ENCODE results near the gene ZNF225. TPM values are rescaled to one million over a fixed set of nuclear protein-coding genes. Genes with fewer than 3 reads are reported as not detected.
"Not testable (repeated sequence)": the region's sequence is repeated elsewhere in the genome, so short reads cannot be mapped to it uniquely, and the experiment has no call there.

ZNF225 gene
- total and polyA plus RNA-seq, 4 donors: 1.4 to 9.8 (median 2.5) TPM

DNA sequence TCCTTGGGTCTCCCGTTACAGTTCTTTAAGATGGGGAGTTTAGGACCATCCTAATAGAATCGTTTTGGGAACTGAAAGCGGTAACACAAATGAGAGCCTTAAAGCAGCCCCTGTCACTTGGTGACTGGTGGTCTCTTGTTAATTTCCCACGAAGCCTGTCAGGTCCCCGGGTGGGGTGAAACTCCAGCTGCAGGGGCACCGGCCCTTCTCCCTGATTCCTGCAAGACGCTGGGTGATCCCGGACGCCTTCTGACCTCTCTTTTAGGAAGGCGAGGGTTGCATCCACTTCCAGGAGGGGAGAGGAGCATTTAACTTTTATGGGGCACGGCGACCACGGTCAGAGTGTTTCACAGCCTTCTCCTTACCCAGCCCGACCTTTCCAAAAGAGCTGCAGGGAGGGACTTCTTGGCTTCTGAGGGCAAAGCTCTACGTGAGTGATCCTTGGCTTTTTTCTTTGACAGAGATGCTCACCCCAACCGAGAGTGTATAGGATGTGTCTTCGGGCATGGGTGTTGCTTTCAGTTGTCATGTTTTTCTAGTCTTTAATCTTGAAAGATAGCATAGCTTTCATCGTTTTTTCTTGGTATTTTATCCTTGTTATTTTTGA lies 688 bp downstream of the ZNF225 start:
- 4 to 6% methylated on average over 18 of the region's 18 CpGs for WGBS, 2 donors
- ATAC-seq (ENCODE audit: insufficient read depth, low FRiP score) (no peak), DNase-seq (peak in 1 of 3 donors; percentile 12)
- Histone ChIP-seq H3K27me3 (ENCODE audit: control insufficient read depth in 3 of 3, insufficient read depth in 3 of 3, low read length in 2 of 3) (no peaks in the 10 kb centered on the region), H3K36me3 (ENCODE audit: control insufficient read depth in 4 of 4, insufficient read depth in 4 of 4, low read length in 4 of 4) (peaks cover 11 to 18% (median 13%) of the 10 kb centered on the region in 4 donors), H3K9ac (ENCODE audit: insufficient read depth in 1 of 2, low read length in 2 of 2) (peak overlapping the region; percentile 73 to 80), H3K4me1 (ENCODE audit: control insufficient read depth in 5 of 5, insufficient read depth in 5 of 5, low read length in 5 of 5) (peaks cover 0 to 7% (median 1%) of the 10 kb centered on the region in 5 donors), H3K4me3 (peak overlapping the region; percentile 96), H3K9me3 (ENCODE audit: control insufficient read depth in 4 of 4, insufficient read depth in 3 of 4, low read length in 3 of 4) (peaks cover 0 to 6% (median 0%) of the 10 kb centered on the region in 4 donors), H3K27ac (ENCODE audit: low read depth in 1 of 2, low read length in 1 of 2) (peak overlapping the region; percentile 76 to 85)
- no peak for TF ChIP-seq CTCF (IDR thresholded peaks at IDR 0.05; ENCODE audit: control extremely low read depth, extremely low read depth)

DNA sequence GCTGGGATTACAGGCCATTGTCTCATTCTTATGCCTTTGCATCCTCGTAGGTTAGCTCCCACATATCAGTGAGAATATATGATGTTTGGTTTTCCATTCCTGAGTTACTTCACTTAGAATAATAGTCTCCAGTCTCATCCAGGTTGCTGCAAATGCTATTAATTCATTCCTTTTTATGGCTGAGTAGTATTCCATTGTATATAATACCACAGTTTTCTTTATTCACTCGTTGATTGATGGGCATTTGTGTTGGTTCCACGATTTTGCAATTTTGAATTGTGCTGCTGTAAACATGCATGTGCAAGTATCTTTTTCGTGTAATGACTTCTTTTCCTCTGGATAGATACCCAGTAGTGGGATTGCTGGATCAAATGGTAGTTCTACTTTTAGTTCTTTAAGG lies 8.0 kb downstream of the ZNF225 start:
- not testable (repeated sequence) for H3K4me3 ChIP-seq; H3K27ac ChIP-seq (ENCODE audit: low read depth in 1 of 2, low read length in 1 of 2); DNase-seq; H3K9ac ChIP-seq (ENCODE audit: insufficient read depth in 1 of 2, low read length in 2 of 2); ATAC-seq (ENCODE audit: insufficient read depth, low FRiP score); H3K4me1 ChIP-seq (ENCODE audit: control insufficient read depth in 5 of 5, insufficient read depth in 5 of 5, low read length in 5 of 5); H3K27me3 ChIP-seq (ENCODE audit: control insufficient read depth in 3 of 3, insufficient read depth in 3 of 3, low read length in 2 of 3)
- peaks cover 0 to 10% (median 7%) of the 10 kb centered on the region in 4 donors for H3K9me3 ChIP-seq (ENCODE audit: control insufficient read depth in 4 of 4, insufficient read depth in 3 of 4, low read length in 3 of 4)
- peaks cover 20 to 54% (median 36%) of the 10 kb centered on the region in 4 donors for H3K36me3 ChIP-seq (ENCODE audit: control insufficient read depth in 4 of 4, insufficient read depth in 4 of 4, low read length in 4 of 4)
- WGBS, 2 donors: 95 to 96% methylated on average over 4 of the region's 4 CpGs

DNA sequence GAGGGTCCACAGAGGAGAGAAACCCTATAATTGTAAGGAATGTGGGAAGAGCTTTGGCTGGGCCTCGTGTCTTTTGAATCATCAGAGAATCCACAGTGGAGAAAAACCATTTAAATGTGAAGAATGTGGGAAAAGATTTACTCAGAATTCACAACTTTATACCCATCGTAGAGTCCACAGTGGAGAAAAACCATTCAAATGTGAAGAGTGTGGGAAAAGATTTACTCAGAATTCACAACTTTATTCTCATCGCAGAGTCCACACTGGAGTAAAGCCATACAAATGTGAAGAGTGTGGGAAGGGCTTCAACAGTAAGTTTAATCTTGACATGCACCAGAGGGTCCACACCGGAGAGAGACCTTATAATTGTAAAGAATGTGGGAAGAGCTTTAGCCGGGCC lies 18.8 kb downstream of the ZNF225 start:
- H3K4me3 ChIP-seq: no peak overlapping the region

More for the DNA sequence above, 18.8 kb downstream of the ZNF225 start:
- Histone ChIP-seq H3K4me1 (ENCODE audit: control insufficient read depth in 5 of 5, insufficient read depth in 5 of 5, low read length in 5 of 5) (no peaks in the 10 kb centered on the region), H3K27ac (ENCODE audit: low read depth in 1 of 2, low read length in 1 of 2) (no peak overlapping the region), H3K9ac (ENCODE audit: insufficient read depth in 1 of 2, low read length in 2 of 2) (no peak overlapping the region), H3K9me3 (ENCODE audit: control insufficient read depth in 4 of 4, insufficient read depth in 3 of 4, low read length in 3 of 4) (peaks cover 13 to 23% (median 21%) of the 10 kb centered on the region in 4 donors), H3K36me3 (ENCODE audit: control insufficient read depth in 4 of 4, insufficient read depth in 4 of 4, low read length in 4 of 4) (peaks cover 7 to 50% (median 40%) of the 10 kb centered on the region in 4 donors), H3K27me3 (ENCODE audit: control insufficient read depth in 3 of 3, insufficient read depth in 3 of 3, low read length in 2 of 3) (no peaks in the 10 kb centered on the region)
- whole genome bisulfite sequencing, 2 donors: 97 to 98% methylated on average over 5 of the region's 5 CpGs
- no peak for DNase-seq
- no peak for ATAC-seq (ENCODE audit: insufficient read depth, low FRiP score)
- TF ChIP-seq CTCF (IDR thresholded peaks at IDR 0.05; ENCODE audit: control extremely low read depth, extremely low read depth): no peak
